ENCODE data around the gene TPCN2.

DNA sequence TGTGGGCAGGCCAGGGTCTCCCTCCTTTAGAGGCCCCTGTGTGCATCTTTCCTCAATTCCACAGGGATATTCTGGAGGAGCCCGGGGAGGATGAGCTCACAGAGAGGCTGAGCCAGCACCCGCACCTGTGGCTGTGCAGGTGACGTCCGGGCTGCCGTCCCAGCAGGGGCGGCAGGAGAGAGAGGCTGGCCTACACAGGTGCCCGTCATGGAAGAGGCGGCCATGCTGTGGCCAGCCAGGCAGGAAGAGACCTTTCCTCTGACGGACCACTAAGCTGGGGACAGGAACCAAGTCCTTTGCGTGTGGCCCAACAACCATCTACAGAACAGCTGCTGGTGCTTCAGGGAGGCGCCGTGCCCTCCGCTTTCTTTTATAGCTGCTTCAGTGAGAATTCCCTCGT lies 39.1 kb downstream of the TPCN2 start:
- TF ChIP-seq EP300 (conservative IDR thresholded peaks at IDR 0.05; ENCODE audit: poor library complexity, severe bottlenecking), result no peak
- TF ChIP-seq MXI1 (conservative IDR thresholded peaks at IDR 0.05; ENCODE audit: poor library complexity, severe bottlenecking), result no peak
- TF ChIP-seq, protein P1, sequence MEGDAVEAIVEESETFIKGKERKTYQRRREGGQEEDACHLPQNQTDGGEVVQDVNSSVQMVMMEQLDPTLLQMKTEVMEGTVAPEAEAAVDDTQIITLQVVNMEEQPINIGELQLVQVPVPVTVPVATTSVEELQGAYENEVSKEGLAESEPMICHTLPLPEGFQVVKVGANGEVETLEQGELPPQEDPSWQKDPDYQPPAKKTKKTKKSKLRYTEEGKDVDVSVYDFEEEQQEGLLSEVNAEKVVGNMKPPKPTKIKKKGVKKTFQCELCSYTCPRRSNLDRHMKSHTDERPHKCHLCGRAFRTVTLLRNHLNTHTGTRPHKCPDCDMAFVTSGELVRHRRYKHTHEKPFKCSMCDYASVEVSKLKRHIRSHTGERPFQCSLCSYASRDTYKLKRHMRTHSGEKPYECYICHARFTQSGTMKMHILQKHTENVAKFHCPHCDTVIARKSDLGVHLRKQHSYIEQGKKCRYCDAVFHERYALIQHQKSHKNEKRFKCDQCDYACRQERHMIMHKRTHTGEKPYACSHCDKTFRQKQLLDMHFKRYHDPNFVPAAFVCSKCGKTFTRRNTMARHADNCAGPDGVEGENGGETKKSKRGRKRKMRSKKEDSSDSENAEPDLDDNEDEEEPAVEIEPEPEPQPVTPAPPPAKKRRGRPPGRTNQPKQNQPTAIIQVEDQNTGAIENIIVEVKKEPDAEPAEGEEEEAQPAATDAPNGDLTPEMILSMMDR (IDR thresholded peaks at IDR 0.05; ENCODE audit: poor library complexity, severe bottlenecking), result no peak
- TF ChIP-seq POLR2AphosphoS5 (IDR thresholded peaks at IDR 0.05), result no peak
- TF ChIP-seq TAF1 (IDR thresholded peaks at IDR 0.05; ENCODE audit: low read depth), result no peak
- no peak for TF ChIP-seq EZH2 (IDR thresholded peaks at IDR 0.05; ENCODE audit: borderline replicate concordance, insufficient read depth, low read length, poor library complexity, severe bottlenecking)

Measured in neural cell (in vitro differentiated cells).